Hepatic stellate cell (primary cell): Measurements from ENCODE around the gene PTPRD.

Experiments used
- DNase-seq: peaks from one replicate; pipeline ENCODE4 v3.0.0; 2011; ENCODE audit warnings: low spot score

PTPRD gene

DNA sequence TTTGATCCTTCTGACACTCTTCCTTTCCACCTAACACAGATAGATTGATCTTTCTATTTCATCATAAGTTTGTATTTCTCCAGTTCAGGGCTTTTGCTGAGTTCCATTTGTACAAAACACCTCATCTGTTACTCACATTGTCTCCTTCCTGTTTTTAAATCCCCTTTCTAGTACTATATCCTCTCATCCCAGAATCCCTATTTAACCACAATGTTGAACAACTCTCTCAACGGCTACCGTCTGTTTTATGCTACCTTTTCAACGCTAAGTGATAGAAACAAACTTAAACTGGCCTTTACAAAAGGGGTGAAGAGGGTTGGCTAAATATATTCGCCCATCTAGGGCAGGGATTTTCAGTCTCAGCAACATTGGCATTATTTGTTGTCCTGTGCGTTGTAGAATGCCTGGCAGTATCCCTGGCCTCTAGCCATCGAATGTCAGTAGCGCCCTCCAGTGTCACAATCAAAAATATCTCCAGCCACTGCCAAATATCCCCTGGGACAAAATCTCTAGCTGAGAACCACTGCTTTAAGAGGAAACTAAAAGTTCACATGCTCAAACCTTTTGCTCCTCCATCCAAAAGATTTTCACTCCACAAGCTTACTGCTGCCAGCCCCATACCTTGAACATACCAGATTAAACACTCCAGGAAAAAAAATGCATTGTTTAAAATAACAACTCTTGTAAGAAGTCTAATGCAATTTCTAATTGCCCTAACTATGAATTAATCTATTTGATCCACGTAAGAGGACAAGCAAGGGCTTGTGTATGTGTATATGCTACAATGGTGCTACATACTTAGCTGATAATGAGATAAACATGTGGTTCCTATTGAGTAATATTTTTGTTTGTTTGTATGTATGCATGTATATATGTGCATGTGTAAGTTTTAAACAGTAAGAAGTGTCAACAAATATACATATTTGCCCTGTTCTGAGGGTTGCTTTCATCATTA, 344.0 kb downstream of the PTPRD start:
- no peak for DNase-seq

GRCh38 chr9:10265153-10265631, 347.6 kb downstream of the PTPRD start:
- DNase-seq: peak; percentile 21

GRCh38 chr9:10260501-10260900, 352.3 kb downstream of the PTPRD start:
- DNase-seq: no peak

DNA sequence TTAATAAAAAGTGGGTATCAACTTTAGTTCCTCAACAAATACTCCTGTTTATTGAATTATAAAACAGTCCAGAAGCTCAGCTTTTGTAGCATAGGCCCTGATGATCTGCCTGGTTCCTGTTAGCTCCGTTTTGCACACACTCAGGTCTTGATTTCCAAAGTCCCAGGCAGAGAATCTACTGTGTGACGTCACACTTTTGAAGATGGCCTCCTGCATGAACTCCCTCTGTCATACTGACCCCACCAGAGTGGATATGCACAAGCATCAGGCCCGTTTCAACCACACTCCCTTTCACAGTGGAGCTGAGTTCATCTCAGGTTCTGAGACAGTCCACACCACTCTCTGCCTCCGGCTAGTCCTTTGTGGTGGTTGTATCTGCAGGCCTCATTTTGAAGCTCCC, 353.1 kb downstream of the PTPRD start:
- DNase-seq: no peak

DNA sequence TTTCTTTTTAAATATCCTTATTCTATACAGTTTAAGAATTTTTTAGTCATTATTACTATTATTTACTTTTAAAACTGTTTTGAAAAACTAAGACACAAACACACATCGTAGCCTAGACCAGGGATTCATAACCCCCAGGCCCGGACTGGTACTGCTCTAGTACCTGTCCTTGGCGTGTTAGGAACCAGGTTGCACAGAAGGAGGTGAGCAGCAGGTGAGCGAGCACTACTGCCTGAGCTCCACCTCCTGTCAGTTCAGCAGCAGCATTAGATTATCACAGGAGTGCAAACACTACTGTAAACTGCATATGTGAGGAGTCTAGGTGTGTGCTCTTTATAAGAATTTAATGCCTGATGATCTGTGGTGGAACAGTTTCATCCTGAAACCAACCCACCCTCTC, 357.0 kb downstream of the PTPRD start:
- no peak for DNase-seq

DNA sequence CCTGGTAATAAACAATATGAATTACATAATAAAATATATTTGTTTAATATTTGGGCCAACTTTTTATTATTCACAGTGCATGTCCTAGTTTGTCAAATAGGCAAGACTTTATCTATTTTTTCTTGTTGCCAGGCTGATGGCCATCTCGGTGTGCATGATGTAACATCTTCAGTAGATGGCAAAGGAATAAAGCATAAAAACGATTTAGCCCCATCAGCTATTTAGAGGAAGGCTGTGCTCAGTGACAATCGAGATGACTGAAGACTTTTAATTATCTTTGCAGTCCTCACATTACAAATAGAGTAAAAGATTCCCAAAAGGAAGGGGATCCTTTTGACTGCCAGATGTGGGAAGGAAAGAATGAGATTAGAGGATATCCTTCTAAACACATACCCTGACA, 358.5 kb downstream of the PTPRD start:
- no peak for DNase-seq

GRCh38 chr9:10253341-10253740, 359.5 kb downstream of the PTPRD start:
- DNase-seq: no peak

GRCh38 chr9:10252174-10252573, 360.6 kb downstream of the PTPRD start:
- no peak for DNase-seq

DNA sequence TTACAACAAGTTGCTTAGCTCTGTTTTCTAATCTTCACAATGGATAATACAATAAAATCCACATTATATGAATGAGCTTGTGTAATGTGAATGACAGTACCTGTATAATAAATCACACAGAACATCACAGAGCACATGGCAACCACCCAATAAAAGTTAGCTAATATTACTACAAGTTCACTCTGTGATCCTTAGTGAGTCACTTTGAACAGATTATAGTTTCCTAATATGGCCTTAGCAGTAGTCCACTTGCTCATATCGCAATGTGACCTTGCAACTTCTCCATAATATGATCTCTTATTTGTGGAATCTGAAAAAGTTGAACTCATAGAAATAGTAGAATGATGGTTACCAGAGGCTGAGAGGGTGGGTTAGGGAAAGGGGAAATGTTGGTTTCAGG, 361.3 kb downstream of the PTPRD start:
- DNase-seq: no peak

GRCh38 chr9:10250219-10250618, 362.6 kb downstream of the PTPRD start:
- no peak for DNase-seq

DNA sequence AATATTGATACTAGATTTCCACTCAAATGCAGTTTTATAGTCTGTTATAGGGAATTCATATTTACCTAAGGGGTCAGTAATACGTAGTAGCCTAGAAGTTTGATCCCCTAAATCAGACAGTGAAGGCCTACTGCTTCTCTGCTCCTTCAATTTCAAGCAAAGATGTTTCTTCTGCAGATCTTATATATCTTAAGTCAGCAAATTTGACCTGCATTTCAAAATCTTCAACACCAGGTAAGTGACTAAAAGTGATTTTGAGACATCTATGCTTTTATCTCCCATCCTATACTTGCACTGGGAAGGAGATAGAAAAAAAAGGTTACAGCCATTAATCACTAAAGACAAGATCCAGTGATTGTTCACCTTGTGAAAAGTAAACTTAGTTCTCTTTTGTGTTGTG, 363.9 kb downstream of the PTPRD start:
- DNase-seq: no peak

DNA sequence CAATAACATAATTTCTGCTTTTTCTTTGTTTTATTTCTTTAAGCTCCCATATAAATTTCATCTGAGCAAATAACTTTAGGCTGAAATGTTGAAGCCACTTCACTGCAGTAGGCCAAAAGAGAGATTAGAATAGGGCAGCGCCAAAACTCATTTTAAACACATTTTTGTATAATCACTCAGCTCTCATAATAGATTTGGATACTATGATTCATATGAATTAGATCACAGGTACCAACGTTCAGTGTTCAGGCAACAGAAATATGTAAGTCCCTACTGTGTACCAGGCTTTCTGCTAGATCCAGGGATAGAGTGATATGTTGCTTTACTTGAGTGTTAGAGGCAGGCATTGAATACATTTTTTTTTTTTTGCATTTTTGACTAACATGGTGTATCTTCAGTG, 370.5 kb downstream of the PTPRD start:
- no peak for DNase-seq

- no peak for DNase-seq
Measured at GRCh38 chr9:10238087-10238486, 374.7 kb downstream of the PTPRD start.

- no peak for DNase-seq
Measured at GRCh38 chr9:10237584-10237983, 375.2 kb downstream of the PTPRD start.

GRCh38 chr9:10236161-10236560, 376.6 kb downstream of the PTPRD start:
- no peak for DNase-seq

DNA sequence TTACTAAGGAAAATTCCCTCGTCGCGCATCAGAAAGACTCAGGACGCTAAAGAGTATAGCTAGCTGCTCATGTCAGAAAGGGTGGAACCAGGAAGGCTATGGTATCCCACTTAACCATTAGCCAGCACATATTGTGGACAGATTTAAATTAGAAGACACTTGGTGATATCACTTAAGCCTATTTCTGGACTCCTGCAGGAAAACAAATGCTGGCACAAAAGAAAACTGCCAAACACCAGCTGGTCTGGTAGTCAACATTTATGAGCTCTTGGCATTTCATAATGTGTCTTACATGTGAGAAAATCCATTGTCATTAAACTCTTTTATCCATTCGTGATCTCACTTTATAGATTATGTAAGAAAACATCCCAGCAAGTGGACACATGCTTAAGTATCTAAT, 377.4 kb downstream of the PTPRD start:
- no peak for DNase-seq

- no peak for DNase-seq
Measured at GRCh38 chr9:10232352-10232930, 380.4 kb downstream of the PTPRD start.

- no peak for DNase-seq
Measured at GRCh38 chr9:10230512-10230911, 382.3 kb downstream of the PTPRD start.

DNA sequence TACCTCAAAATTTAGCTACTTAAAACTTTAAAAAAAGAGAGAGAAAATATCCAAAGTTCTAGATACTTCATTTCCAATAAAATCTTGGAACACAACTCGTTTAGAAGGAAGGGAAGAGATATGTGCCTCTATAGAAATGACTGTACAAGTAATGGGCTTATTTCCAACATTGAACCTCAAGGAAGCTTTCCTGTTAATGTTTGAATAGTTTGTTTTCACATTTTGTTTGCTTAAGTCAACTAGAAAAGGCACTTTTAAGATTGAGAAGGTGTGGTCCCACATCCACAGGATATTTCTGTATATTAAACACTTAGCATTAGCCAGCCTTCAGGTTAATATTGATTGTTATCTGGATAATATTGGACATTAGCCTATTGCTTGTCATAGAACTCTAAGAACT, 384.7 kb downstream of the PTPRD start:
- DNase-seq: no peak

- DNase-seq: no peak
Measured at GRCh38 chr9:10226996-10227395, 385.8 kb downstream of the PTPRD start.

DNA sequence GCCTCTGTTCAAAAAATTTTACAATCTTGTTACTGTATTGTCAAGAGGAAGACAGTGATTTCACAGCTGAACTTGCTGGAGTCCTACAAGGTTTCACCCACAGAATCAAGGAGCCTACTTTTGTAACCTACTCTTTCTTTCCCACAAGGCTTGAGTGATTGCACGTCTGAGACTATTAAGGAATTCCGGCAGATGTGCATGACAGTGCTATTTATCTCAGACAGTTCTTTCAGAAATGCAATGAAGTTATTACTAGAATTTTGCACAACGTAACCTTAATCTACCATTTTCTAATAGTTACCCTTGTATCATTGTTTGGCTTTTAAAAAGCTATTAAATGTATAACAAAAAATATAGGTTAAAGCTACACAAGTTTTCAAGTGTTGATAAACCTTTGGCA, 400.1 kb downstream of the PTPRD start:
- DNase-seq: no peak

- no peak for DNase-seq
Measured at GRCh38 chr9:10208691-10209069, 404.1 kb downstream of the PTPRD start.

- DNase-seq: no peak
Measured at GRCh38 chr9:10204276-10204675, 408.5 kb downstream of the PTPRD start.

DNA sequence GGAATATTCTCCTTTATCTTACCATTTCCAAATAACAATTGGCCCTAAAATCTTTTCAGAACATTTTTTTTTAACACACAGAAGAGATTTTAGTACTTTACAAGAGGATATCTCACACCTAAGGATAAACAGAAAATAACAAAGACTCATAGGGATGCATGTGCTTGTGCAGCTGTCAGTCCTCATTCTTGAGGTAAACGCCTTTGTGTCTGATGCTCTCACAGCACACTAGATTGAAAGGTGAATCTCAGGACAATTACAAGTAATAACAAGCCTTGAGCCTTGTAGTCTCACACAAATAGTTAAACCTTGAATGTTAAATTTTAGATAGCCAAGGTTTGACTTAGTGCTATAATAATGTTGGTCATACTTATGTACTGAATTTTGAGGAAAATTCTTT, 439.2 kb downstream of the PTPRD start:
- no peak for DNase-seq
